Panc1 (cell line): Measurements from ENCODE around the gene ADCY3. TPM values are rescaled to one million over a fixed set of nuclear protein-coding genes. Genes with fewer than 3 reads are reported as not detected.

Experiments
- ATAC-seq: fragments of 200-7000 bp; cut with Tn5 transposase; 2 replicates; pipeline ENCODE4 v1.9.1; 2020; ENCODE audit warnings: mild to moderate bottlenecking, moderate library complexity
- BruUV-seq: library from RNA; stranded (reverse); fragments of 400-500 nt; replicated peaks from 2 replicates; lab custom pipeline; 2021; lab: Mats Ljungman, UMichigan
- CTCF ChIA-PET: fragments of 300-600 bp; sonication (Branson Sonifier 250); formaldehyde crosslinking; loops from one replicate; lab custom pipeline; 2022; ENCODE audit warnings: antibody characterized with exemption; lab: Charles Lee
- POLR2A ChIA-PET: fragments of 300-600 bp; sonication (Branson Sonifier 250); formaldehyde crosslinking; loops from one replicate; lab custom pipeline; 2022; ENCODE audit warnings: antibody characterized with exemption; lab: Charles Lee
- DNase-seq: peaks from one replicate; pipeline ENCODE4 v3.0.0-alpha.2; 2010; ENCODE audit warnings: low read depth, low spot score
- H3K27ac ChIP-seq: 2 replicates; pipeline ENCODE4 v1.5.1; 2011; ENCODE audit warnings: mild to moderate bottlenecking, low read length, inconsistent platforms
- H3K27me3 ChIP-seq: fragments of 200-500 bp; sonication (Bioruptor generic); 2 replicates; pipeline ENCODE4 v1.6.0; 2014; ENCODE audit warnings: low read length, inconsistent platforms; ENCODE audit not compliant: control insufficient read depth, insufficient read depth
- H3K36me3 ChIP-seq: fragments of 200-500 bp; sonication (Bioruptor generic); 2 replicates; pipeline ENCODE4 v1.5.1; 2014; ENCODE audit warnings: inconsistent platforms, mild to moderate bottlenecking, low read length, moderate library complexity; ENCODE audit not compliant: control insufficient read depth, insufficient read depth
- H3K4me1 ChIP-seq: 2 replicates; pipeline ENCODE4 v1.5.1; 2011; ENCODE audit warnings: inconsistent platforms, mild to moderate bottlenecking, low read length, moderate library complexity; ENCODE audit not compliant: control insufficient read depth, insufficient read depth
- H3K4me3 ChIP-seq, 2 experiments: 2 replicates each; pipeline ENCODE4 v1.5.1; 2011 to 2012; ENCODE audit warnings: low read depth in 2 of 2, low read length in 2 of 2, mild to moderate bottlenecking in 2 of 2, inconsistent platforms in 1 of 2, moderate library complexity in 1 of 2
- H3K9me3 ChIP-seq: fragments of 200-500 bp; sonication (Bioruptor generic); 2 replicates; pipeline ENCODE4 v1.5.1; 2014; ENCODE audit warnings: low read depth, mild to moderate bottlenecking, inconsistent platforms, low read length, moderate library complexity; ENCODE audit not compliant: control insufficient read depth, insufficient read depth
- CTCF ChIP-seq: fragments of 450-650 bp; IDR thresholded peaks from 2 replicates; pipeline ENCODE4 v1.5.1; 2017; ENCODE audit warnings: mild to moderate bottlenecking
- POLR2AphosphoS5 ChIP-seq: IDR thresholded peaks from 2 replicates; pipeline ENCODE4 v1.6.1; 2012; ENCODE audit warnings: mild to moderate bottlenecking, low read depth, low read length, moderate library complexity
- REST ChIP-seq, 2 experiments: IDR thresholded peaks; 2 replicates each; pipeline ENCODE4 v1.6.1; 2011 to 2012; ENCODE audit warnings: low read depth in 2 of 2, control low read depth in 1 of 2, low read length in 1 of 2, mild to moderate bottlenecking in 1 of 2, moderate library complexity in 1 of 2; ENCODE audit not compliant: insufficient read depth in 1 of 2
- SIN3A ChIP-seq: IDR thresholded peaks from 2 replicates; pipeline ENCODE4 v1.6.1; 2012; ENCODE audit warnings: low read depth, mild to moderate bottlenecking, low read length, moderate library complexity, borderline replicate concordance; ENCODE audit not compliant: insufficient read depth
- TCF7L2 ChIP-seq: IDR thresholded peaks from 2 replicates; pipeline ENCODE4 v1.6.1; 2011; ENCODE audit warnings: mild to moderate bottlenecking, low read depth, low read length, inconsistent platforms
- in situ Hi-C: cut with HindIII; loops from 2 replicates; pipeline ENCODE4 v1.10.0; 2016; ENCODE audit warnings: low sequenced_read_pairs, low pct_unique_long_range_greater_than_20kb
- intact Hi-C: fragments of 100-400 bp; cut with micrococcal nuclease; formaldehyde crosslinking; loops from one replicate; pipeline ENCODE4 v1.10.0; 2022; ENCODE audit not compliant: unreplicated experiment
- total RNA-seq: library from RNA; stranded (reverse); gene quantifications from one replicate; pipeline ENCODE4 v1.2.1, GENCODE V29; 2021; ENCODE audit not compliant: unreplicated experiment

The ADCY3 gene
- total RNA-seq, 1 experiment from 2014 or later = 34.1 TPM

GRCh38 chr2:24939353-24939752 lies 19.3 kb upstream of the ADCY3 start:
- Histone ChIP-seq H3K36me3 (no peaks in the 10 kb centered on the region), H3K4me1 (no peaks in the 10 kb centered on the region), H3K27me3 (no peaks in the 10 kb centered on the region), H3K9me3 (no peaks in the 10 kb centered on the region), H3K27ac (no peak overlapping the region), H3K4me3 (no peak overlapping the region)
- BruUV-seq = no TSS peak
- POLR2A ChIA-PET = no interaction called here
- no peak for ATAC-seq
- no peak for DNase-seq
- TF ChIP-seq REST (IDR thresholded peaks at IDR 0.05; ENCODE audit: insufficient read depth in 1 of 2, low read depth in 2 of 2, low read length in 1 of 2) (no peak), SIN3A (no peak), CTCF (no peak), TCF7L2 (no peak), POLR2AphosphoS5 (no peak)
- in situ Hi-C loops = no loop called here
- intact Hi-C loops = no loop called here
- CTCF ChIA-PET = interaction anchor here (0.6 kb wide), 1 partner anchor 191 kb away, joined by 6 read pairs; no protein-coding TSS in a partner anchor

- Histone ChIP-seq H3K27me3 (no peaks in the 10 kb centered on the region), H3K9me3 (no peaks in the 10 kb centered on the region), H3K4me1 (no peaks in the 10 kb centered on the region), H3K27ac (no peak overlapping the region), H3K4me3 (no peak overlapping the region), H3K36me3 (no peaks in the 10 kb centered on the region)
- intact Hi-C loops = no loop called here
- no TSS peak for BruUV-seq
- in situ Hi-C loops = no loop called here
- ChIA-PET POLR2A (interaction anchor here (0.6 kb wide), 1 partner anchor 13 kb away, joined by 5 read pairs; no protein-coding TSS in a partner anchor), CTCF (no interaction called here)
- no peak for TF ChIP-seq SIN3A
- no peak for TF ChIP-seq REST (IDR thresholded peaks at IDR 0.05; ENCODE audit: insufficient read depth in 1 of 2, low read depth in 2 of 2, low read length in 1 of 2)
- TF ChIP-seq CTCF = no peak
- no peak for TF ChIP-seq TCF7L2
- no peak for TF ChIP-seq POLR2AphosphoS5
- no peak for ATAC-seq
- no peak for DNase-seq
Measured at GRCh38 chr2:24937236-24937635, 17.2 kb upstream of the ADCY3 start.
